AG04450 (cell line): ENCODE results near the gene UCP2. TPM values are rescaled to one million over a fixed set of nuclear protein-coding genes. Genes with fewer than 3 reads are reported as not detected.

Experiments used
- CTCF ChIA-PET: fragments of 300-600, 350-600 bp; formaldehyde crosslinking; extraction: SDS; loops from one replicate; lab custom pipeline; 2022; ENCODE audit warnings: antibody characterized with exemption, inconsistent platforms; lab: Charles Lee
- POLR2A ChIA-PET: fragments of 350-600 bp; formaldehyde crosslinking; extraction: SDS; loops from one replicate; lab custom pipeline; 2021; ENCODE audit warnings: antibody characterized with exemption, inconsistent platforms; lab: Yijun Ruan, JAX
- DNase-seq: peaks from one replicate; pipeline ENCODE4 v3.0.0-alpha.2; 2011; ENCODE audit warnings: low read depth, low spot score
- H3K27ac ChIP-seq: one replicate; pipeline ENCODE4 v1.5.1; 2012; ENCODE audit warnings: low read depth, low read length, control low read depth
- H3K27me3 ChIP-seq: one replicate; pipeline ENCODE4 v1.6.0; 2012; ENCODE audit warnings: low read length; ENCODE audit not compliant: control insufficient read depth, insufficient read depth
- H3K4me3 ChIP-seq: 2 replicates; pipeline ENCODE4 v1.5.1; 2011; ENCODE audit warnings: mild to moderate bottlenecking, low read depth, low read length, control low read depth
- H3K9me3 ChIP-seq: 2 replicates; pipeline ENCODE4 v1.5.1; 2012; ENCODE audit warnings: low read length; ENCODE audit not compliant: control insufficient read depth, insufficient read depth
- polyA plus RNA-seq: library from polyadenylated mRNA; depleted of rRNA; stranded (reverse); fragments of >200 nt; gene quantifications from 2 replicates; pipeline ENCODE4 v1.2.3, GENCODE V29; 2011
- TF ChIP-seq, protein P1 (sequence below): IDR thresholded peaks from 2 replicates; pipeline ENCODE4 v1.5.1; 2011; ENCODE audit warnings: low read depth, low read length, control low read depth, inconsistent platforms

Gene UCP2
- polyA plus RNA-seq, 1 experiment = 4.7 TPM

DNA sequence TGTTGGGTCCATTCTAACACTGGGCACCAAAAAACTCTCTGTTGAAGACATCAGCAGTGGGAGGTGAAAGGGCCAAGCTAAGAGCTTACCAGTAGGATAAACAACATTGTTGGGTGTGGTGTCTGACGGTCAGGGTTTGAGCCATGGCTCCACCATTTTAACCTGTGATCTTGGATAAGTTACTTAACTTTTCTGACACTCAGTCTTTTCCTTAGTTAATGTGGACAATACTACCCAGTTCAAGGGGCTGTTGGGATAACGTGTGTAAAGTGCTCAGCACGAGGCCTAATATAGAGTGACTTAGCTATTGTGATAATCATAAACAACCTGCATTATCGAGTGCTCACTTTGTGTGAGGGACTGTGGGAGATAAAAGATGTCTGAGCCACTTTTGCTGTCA is 20.2 kb upstream of the UCP2 start:
- Histone ChIP-seq H3K27me3 (no peaks in the 10 kb centered on the region), H3K27ac (no peak overlapping the region), H3K4me3 (no peak overlapping the region), H3K9me3 (no peaks in the 10 kb centered on the region; the same call in 1 of the 2 replicates)
- ChIA-PET CTCF (no interaction called here), POLR2A (no interaction called here)
- no peak for DNase-seq
- TF ChIP-seq, protein P1, sequence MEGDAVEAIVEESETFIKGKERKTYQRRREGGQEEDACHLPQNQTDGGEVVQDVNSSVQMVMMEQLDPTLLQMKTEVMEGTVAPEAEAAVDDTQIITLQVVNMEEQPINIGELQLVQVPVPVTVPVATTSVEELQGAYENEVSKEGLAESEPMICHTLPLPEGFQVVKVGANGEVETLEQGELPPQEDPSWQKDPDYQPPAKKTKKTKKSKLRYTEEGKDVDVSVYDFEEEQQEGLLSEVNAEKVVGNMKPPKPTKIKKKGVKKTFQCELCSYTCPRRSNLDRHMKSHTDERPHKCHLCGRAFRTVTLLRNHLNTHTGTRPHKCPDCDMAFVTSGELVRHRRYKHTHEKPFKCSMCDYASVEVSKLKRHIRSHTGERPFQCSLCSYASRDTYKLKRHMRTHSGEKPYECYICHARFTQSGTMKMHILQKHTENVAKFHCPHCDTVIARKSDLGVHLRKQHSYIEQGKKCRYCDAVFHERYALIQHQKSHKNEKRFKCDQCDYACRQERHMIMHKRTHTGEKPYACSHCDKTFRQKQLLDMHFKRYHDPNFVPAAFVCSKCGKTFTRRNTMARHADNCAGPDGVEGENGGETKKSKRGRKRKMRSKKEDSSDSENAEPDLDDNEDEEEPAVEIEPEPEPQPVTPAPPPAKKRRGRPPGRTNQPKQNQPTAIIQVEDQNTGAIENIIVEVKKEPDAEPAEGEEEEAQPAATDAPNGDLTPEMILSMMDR = no peak

DNA sequence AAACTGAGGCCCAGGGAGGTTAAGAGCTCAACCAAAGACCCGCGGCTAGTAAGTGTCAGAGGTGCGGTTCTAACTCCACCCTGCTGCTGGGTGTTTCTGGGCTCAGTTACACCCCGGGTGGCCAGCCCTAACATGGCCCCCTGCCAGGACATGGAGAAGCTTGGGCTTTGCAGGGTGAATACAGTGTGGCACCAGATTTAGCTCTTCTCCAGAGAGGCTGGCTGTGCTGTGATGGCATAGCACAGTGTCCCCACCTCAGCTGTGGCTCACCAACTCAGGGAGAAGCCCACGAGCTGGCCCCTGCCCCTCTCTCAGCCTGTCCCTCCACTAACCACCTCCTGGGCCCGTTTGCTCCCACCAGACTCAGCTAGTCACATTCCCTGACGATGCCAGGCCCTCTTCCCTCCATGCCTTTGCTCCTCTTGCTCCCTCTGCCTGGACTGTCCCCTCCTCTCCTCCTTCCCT is 19.2 kb upstream of the UCP2 start:
- H3K27ac ChIP-seq = no peak overlapping the region
- TF ChIP-seq, protein P1 = no peak
- ChIA-PET POLR2A (no interaction called here), CTCF (no interaction called here)
- H3K27me3 ChIP-seq = no peaks in the 10 kb centered on the region
- no peak for DNase-seq
- H3K9me3 ChIP-seq = no peaks in the 10 kb centered on the region; the same call in 1 of the 2 replicates
- no peak overlapping the region for H3K4me3 ChIP-seq

DNA sequence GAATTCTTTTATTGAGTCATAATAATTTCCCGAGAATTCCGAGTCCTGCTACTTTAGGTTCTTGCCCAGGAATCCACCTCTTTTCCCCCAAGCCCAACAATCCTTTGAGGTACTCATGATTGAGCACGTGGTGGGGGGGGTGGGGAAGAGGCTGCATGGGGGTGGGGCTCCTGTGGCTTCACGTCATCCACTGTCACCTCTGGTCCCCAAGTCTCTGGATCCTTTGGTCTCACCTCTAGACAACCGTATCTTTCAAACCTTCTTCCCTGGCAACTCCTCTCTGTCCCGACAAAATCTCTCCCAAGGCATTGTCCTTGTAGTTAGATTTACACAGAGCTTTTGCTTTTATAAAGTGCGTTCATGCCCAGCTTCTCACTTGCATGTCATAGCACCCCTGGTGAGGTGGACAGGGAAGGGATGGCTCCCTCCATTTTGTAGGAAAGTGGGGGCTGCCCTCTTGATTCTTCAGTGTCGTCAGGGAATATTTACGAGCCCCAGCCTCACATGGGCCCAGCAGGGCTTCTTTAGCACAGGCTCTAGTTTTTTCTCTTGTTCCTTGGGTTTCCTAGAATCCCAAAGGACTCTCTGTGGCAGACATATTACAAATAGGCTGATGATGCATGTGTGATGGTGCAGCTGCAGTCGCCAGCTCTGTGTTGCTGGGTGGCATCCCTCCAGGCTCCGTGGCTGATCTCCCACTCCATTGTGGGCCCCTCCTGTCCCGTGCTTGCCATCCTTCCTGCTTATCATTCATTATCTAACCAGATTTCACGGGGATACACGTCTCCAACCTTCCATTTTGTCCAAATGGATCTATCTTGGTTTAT is 17.9 kb upstream of the UCP2 start:
- TF ChIP-seq, protein P1 = no peak
- DNase-seq = no peak
- no peaks in the 10 kb centered on the region for H3K9me3 ChIP-seq
- H3K4me3 ChIP-seq = no peak overlapping the region
- no peaks in the 10 kb centered on the region for H3K27me3 ChIP-seq
- H3K27ac ChIP-seq = no peak overlapping the region
- ChIA-PET POLR2A (no interaction called here), CTCF (no interaction called here)

DNA sequence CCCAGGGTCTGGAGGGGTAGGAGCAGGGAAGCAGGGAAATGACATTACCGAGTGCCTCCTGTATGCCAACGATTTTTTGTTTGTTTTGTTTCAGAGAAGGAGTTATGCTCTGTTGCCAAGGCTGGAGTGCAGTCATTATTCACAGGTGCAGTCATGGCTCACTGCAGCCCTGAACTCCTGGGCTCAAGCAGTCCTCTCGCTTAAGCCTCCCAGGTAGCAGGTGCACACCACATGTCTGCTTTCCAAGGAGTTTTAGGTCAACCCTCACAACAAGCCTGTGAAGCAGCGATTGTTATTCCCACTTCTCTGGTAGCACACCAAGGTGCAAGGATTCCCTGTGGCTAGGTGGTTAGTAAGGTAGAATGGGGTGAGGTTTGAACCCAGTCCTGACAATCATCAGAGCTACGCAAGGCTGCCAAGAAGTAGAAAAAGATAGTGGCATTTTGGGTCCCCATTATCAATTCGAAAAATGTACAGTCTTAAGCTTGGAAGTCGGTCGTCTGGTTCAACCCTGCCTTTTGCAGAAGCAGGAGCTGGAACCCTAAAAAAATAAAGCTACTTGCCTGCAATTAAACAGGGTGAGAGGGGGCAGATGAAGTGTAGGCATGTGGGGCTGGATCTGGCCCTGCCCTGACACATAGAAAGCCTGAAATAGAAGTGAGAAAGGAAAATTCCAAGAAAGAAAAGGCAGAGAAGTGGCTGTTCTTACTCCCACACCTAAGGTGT is 17.1 kb upstream of the UCP2 start:
- CTCF ChIA-PET = no interaction called here
- DNase-seq = no peak

More for the DNA sequence above, 17.1 kb upstream of the UCP2 start:
- POLR2A ChIA-PET = no interaction called here
- Histone ChIP-seq H3K9me3 (no peaks in the 10 kb centered on the region), H3K4me3 (no peak overlapping the region), H3K27ac (no peak overlapping the region), H3K27me3 (no peaks in the 10 kb centered on the region)
- TF ChIP-seq, protein P1 = no peak
